Colon (tissue), 2 donors: ENCODE results near the gene PI4KA.

Experiments used
- FAIRE-seq: peaks from 2 replicates; lab custom pipeline; 2012; peaks lifted over from hg19 to GRCh38; lab: Jason Lieb, UNC
- donor health status: control.
- donor health status: control.

The PI4KA gene

DNA sequence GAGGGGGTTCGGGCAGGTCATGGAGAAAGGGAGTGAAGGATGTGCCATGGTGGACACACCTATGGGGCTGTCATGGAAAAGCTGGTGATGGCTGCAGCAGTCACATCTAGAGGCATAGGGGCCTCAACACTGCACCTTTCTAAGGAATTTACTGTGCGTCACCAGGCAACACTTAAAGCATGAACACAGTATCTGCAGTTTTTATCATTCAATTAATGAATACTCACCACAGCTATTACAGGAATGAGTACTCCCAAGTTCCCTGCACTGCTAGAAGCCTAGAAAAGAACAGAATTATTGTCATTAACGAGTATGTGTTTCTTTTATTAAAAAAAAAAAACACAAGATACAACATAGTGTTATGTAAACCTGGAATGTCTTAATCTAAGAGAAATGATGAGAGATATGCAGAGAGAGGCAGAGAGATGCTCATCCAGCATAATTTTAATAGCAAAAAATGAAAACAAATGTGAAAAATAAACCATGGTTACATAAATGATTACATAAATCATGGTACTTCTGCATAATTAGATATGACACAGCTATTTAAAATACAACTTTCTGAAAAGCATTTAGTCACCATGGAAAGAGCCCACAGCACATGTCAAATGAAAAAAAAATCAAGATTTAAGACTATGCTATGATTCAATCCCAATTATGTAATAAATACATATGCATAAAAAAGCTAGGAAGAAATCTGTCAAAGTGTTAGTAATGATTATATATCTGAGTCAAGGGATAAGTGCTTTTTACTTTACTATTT, 65.5 kb downstream of the PI4KA start:
- no peak for FAIRE-seq

DNA sequence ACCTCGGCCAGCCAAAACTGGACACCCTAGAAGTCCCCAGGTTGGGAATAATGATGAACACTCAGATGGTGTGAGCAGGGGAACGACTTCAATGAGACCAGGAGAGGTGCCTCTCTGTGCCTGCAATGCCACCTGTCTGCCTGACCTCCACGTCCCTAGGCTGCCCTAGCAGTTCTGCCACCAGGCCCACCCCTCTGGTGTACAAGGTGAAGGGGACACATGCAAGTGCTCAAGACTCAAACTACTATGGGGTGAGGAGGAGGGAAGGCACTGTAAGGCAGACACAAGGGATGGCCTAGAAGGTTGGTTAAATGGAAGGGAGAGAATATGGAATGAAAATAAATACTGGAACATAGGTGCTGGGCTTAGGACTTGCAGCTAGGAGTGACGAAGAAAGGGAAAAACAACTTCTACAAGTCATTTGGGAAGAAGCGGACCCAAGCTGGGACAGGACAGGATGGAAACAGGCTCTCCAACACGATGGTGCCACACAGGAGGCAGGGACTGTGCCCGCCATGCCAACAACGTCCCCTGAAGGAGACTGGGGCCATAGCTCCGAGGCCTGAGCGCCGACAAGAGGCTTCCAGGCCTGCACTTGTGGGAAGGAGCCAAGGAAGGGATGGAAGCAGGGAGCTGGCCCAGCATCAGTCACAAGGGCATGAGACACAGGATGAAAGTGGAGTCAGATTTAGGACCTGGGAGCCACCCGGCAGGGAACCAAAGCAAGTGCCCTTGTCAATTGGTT, 66.2 kb downstream of the PI4KA start:
- FAIRE-seq: no peak

GRCh38 chr22:20788627-20789344, 69.8 kb downstream of the PI4KA start:
- FAIRE-seq: no peak

- FAIRE-seq: no peak
These were observed 70.6 kb downstream of the PI4KA start for GRCh38 chr22:20787746-20788626.

GRCh38 chr22:20787223-20787622, 71.4 kb downstream of the PI4KA start:
- no peak for FAIRE-seq

GRCh38 chr22:20786536-20786979, 72.1 kb downstream of the PI4KA start:
- no peak for FAIRE-seq

- FAIRE-seq: no peak
These were observed 72.6 kb downstream of the PI4KA start for GRCh38 chr22:20786048-20786447.

DNA sequence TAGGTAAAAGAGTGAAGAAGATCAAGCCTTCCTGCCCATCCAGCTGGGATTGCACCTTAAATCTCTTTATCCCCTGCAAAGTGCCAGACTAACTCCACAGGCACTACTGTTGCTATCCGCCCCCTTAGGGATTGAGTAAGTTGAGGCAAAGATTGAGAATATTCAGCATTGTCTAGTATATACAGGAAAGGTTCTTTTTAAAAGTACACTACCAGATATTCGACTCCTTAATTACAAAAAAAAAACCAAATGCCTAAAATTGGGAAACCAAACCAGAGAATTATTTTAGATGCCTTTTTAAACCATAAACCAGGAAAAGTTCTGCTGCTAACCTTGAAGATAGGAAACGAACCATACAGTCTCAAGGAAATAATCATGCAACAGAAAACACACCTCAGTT, 73.2 kb downstream of the PI4KA start:
- FAIRE-seq: no peak

DNA sequence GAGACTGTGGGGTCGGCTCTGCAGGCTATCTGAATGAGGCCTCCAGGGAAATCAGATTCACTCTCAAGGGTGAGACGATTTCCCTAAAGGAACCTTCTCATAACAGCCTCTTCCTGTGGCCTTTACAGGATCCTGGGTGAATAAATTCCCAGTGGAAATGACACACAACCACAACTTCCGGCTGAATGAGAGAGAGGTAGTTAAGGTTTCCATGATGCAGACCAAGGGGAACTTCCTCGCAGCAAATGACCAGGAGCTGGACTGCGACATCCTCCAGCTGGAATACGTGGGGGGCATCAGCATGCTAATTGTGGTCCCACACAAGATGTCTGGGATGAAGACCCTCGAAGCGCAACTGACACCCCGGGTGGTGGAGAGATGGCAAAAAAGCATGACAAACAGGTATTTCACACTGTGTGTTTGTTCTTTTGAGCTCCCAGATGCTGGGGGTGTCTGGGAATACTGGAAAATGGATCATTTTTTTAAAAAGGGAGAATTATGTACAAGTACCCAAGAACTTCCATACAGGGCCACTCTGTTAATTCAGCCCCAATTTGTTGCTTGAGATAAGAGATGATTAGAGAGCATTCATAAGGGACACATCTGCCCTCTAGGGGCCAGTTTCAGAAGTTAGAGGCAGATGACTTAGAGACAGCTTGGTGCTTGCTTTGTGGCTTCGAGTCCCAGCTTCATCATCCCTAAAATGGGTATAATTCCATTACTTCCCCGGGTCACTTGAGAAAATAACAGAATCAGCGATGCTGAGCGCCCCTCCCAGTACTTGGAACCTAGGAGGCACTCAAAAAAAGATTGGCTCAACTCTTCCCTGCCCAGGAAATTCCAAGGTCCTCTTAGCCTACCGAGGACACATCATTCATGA, 74.5 kb downstream of the PI4KA start:
- FAIRE-seq: no peak

DNA sequence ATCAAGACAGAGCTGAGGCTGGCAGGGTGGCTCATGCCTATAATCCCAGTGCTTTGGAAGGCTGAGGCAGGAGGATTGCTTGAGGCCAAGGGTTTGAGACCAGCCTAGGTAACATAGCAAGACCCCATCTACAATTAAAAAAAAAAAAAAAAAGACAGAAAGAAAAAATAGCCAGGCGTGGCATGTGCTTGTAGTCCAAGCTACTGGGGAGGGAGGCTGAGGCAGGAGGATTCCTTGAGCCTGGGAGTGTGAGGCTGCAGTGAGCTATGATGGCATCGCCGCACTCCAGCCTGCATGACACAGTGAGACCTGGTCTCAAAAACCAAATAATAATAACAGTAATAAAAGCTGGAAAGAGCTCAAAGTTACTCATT, 75.3 kb downstream of the PI4KA start:
- no peak for FAIRE-seq

DNA sequence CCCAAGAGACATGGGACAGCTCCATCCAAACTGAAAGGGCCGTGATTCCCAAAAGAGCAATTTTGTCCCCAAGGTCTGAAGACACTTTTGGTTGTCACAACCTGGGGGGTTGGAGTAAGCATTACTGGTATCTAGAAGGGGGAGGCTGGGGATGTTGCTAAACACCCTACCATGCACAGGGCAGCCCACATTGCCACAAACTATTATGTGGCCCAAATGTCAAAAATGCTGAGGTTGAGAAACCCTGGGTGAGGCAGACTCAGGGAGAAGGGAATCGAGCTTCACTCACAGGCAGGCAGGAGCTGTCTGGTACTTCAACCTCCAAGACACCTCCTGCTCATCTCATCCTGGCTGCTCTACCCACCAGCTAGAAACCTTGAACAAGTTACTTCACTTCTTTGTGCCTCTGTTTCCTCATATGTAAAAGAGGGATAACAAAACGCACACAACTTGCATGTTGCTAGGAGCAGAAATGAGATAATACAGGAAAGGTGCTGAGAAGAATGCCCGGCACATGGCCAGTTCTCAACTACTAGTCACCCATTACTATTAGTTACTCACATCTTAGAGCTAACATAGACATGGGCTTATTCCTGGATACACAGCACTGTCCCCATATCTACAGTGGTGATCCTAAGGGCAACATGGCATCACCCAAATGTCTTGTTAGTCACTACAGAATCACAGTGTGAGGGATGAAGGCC, 75.9 kb downstream of the PI4KA start:
- no peak for FAIRE-seq

GRCh38 chr22:20782083-20782482, 76.5 kb downstream of the PI4KA start:
- no peak for FAIRE-seq

GRCh38 chr22:20781272-20781990, 77.2 kb downstream of the PI4KA start:
- no peak for FAIRE-seq

DNA sequence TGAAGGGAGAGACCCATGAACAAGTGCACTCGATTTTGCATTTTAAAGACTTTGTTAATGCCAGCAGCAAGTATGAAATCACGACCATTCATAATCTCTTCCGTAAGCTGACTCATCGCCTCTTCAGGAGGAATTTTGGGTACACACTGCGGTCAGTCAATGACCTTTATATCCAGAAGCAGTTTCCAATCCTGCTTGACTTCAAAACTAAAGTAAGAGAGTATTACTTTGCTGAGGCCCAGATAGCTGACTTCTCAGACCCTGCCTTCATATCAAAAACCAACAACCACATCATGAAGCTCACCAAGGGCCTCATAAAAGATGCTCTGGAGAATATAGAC, 78.8 kb downstream of the PI4KA start:
- FAIRE-seq: no peak

GRCh38 chr22:20779014-20779817, 79.4 kb downstream of the PI4KA start:
- FAIRE-seq: no peak

DNA sequence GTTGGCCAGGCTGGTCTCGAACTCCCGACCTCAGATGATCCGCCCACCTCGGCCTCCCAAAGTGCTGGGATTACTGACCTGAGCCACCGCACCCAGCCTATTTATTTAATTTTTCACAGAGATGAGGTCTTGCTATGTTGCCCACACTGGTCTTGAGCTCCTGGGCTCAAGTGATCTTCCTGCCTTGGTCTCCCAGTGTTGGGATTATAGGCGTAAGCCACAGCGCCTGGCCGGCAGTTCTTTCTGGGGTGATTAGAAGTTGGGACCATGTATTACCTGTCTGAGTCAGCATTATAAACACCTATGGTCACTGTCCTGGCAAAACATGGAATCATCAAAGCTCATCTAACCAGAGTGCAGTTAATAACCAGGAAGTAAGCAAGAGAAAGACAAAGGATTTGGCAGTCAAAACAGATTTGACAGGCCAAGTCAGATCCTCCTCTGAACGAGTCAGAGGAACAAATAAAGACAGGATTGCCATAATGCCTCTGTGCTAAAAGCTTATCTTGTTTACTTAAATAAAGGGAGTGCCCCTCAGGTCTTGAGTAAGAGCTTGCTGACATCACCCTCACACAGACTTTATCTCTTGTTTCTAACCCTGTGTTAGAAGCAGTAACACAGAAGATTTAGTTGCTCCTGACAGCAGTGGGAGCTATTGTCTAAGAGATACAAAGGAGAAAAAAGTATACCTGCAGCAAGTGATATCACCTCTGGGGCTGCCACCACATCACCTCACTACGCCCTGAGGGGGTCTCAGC, 81.0 kb downstream of the PI4KA start:
- FAIRE-seq: no peak

- no peak for FAIRE-seq
These were observed 81.8 kb downstream of the PI4KA start for GRCh38 chr22:20776624-20777405.
